Measurements from ENCODE around the gene PSMA2. TPM values are rescaled to one million over a fixed set of nuclear protein-coding genes. Genes with fewer than 3 reads are reported as not detected.

Gene PSMA2
- total and polyA plus RNA-seq, 8 donors: 65.8 to 159 (median 137) TPM

DNA sequence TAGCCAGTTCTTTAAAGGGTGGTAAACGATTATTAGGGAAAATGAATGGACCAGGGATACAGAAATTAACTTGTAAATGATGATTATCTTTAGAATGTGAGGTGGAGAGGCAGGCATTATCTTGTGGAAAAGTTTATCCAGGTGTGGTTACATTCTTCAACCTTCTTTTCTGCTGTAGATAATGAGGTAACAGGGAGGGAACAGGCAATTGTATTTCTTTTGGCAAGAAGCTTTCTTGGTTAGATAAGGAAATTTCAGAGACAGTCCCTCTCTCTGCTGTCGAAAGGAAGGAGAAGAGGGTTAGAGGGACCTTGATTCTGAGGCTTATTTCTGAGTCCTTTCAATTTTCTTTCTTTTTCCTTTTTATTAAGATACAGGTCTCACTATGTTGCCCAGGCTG lies 32.3 kb upstream of the PSMA2 start:
- no peak for TF ChIP-seq CTCF (IDR thresholded peaks at IDR 0.05)
- intact Hi-C loops (cut with DNase I): no loop called here

DNA sequence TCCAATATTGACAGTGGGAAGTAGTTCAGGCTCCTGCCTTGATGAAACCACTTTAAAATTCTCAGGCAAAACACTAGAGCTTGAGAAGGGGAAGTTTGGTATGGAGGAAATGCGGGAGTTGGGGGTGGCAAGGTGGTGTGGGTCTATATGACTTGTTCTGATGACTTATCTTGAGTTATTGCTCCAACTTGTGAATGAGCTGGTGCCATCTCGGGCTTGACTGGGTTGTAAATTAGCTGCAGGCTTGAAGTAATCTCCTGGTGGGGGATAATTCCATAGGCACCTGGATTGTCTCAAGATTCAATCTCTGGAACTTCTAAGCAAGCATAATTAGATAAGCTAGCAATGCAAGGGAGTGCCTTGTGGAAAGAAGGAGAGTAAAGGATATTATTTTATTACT lies 29.2 kb upstream of the PSMA2 start:
- H3K36me3 ChIP-seq: no peaks in the 10 kb centered on the region
- ATAC-seq: no peak
- TF ChIP-seq CTCF (IDR thresholded peaks at IDR 0.05): no peak
- no peak overlapping the region for H3K4me3 ChIP-seq
- no peak overlapping the region for H3K27ac ChIP-seq
- intact Hi-C loops (cut with DNase I): no loop called here
- DNase-seq: no peak
- H3K9me3 ChIP-seq: peaks cover 0 to 7% of the 10 kb centered on the region in 2 donors
- H3K4me1 ChIP-seq: no peaks in the 10 kb centered on the region
- no peaks in the 10 kb centered on the region for H3K27me3 ChIP-seq

More for the DNA sequence above, 32.3 kb upstream of the PSMA2 start:
- H3K4me1 ChIP-seq: no peaks in the 10 kb centered on the region
- no peaks in the 10 kb centered on the region for H3K27me3 ChIP-seq
- no peaks in the 10 kb centered on the region for H3K9me3 ChIP-seq
- H3K4me3 ChIP-seq: no peak overlapping the region
- H3K36me3 ChIP-seq: no peaks in the 10 kb centered on the region
- H3K27ac ChIP-seq: no peak overlapping the region
- no peak for ATAC-seq
- DNase-seq: no peak

DNA sequence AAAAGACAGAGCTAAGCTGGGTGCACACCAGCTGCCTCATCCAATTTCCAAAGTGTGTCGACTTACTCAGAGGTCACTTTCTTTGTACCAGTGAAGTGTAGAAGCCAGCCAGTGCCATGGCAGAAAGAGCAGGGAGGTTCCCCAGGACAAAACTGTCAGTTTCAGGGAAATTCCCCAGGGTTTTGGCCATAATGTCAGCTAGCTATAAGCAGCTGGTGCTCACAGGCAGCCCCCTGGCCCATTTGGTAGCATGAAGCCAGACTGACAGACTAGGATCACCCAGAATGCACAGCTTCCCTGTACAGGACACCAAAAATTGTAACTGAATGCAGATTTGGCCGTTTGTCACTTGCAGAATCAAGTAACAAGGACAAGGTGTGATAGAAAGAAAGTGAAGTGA lies 28.8 kb upstream of the PSMA2 start:
- TF ChIP-seq CTCF (IDR thresholded peaks at IDR 0.05): no peak
- ATAC-seq (no peak), DNase-seq (no peak)
- no peak overlapping the region for H3K4me3 ChIP-seq
- peaks cover 0 to 7% of the 10 kb centered on the region in 2 donors for H3K9me3 ChIP-seq
- intact Hi-C loops (cut with DNase I): no loop called here
- H3K27ac ChIP-seq: no peak overlapping the region
- H3K36me3 ChIP-seq: no peaks in the 10 kb centered on the region
- H3K27me3 ChIP-seq: no peaks in the 10 kb centered on the region
- H3K4me1 ChIP-seq: no peaks in the 10 kb centered on the region

- intact Hi-C loops (cut with DNase I): no loop called here
- H3K4me3 ChIP-seq: no peak overlapping the region
- no peak overlapping the region for H3K27ac ChIP-seq
- DNase-seq (no peak), ATAC-seq (no peak)
- no peaks in the 10 kb centered on the region for H3K36me3 ChIP-seq
- no peaks in the 10 kb centered on the region for H3K27me3 ChIP-seq
- H3K4me1 ChIP-seq: no peaks in the 10 kb centered on the region
- H3K9me3 ChIP-seq: peaks cover 0 to 7% of the 10 kb centered on the region in 2 donors
- no peak for TF ChIP-seq CTCF (IDR thresholded peaks at IDR 0.05)
Measured at GRCh38 chr7:42959549-42959948, 27.6 kb upstream of the PSMA2 start.

DNA sequence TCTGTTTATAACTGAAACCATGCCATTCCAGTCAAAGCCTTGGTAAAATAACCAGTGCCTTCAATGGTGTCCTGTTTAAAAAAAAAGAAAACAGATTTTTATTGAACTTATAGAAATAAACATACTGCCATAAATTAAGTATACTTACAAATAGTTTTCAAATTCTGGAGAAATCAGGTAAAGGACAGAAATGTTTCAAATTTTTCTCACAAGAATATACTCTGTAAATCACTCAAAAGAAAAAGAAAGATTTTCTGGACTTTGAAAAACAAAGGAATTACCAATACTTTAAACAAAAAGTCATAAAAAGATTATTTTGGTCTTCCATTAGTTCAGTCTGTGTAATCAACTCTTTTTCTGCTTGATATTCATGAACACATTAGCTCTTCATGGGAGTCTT lies 24.1 kb upstream of the PSMA2 start:
- intact Hi-C loops (cut with DNase I): no loop called here
- no peaks in the 10 kb centered on the region for H3K36me3 ChIP-seq
- H3K9me3 ChIP-seq: peaks cover 0 to 7% of the 10 kb centered on the region in 2 donors
- H3K4me3 ChIP-seq: no peak overlapping the region
- TF ChIP-seq CTCF (IDR thresholded peaks at IDR 0.05): no peak
- H3K27me3 ChIP-seq: no peaks in the 10 kb centered on the region
- DNase-seq (no peak), ATAC-seq (no peak)
- H3K27ac ChIP-seq: no peak overlapping the region
- H3K4me1 ChIP-seq: no peaks in the 10 kb centered on the region
